HG02759 (cell line): ENCODE data around the gene TMF1.

Experiments
- ATAC-seq: cut with Tn5 transposase; IDR thresholded peaks from one replicate; pipeline ENCODE4 v1.9.1; 2021; ENCODE audit warnings: mild to moderate bottlenecking, moderate library complexity; ENCODE audit not compliant: unreplicated experiment

TMF1 gene

GRCh38 chr3:68985146-68985790, 66.9 kb downstream of the TMF1 start:
- ATAC-seq = no peak

- ATAC-seq = no peak
Measured at GRCh38 chr3:68984011-68984530, 68.1 kb downstream of the TMF1 start.

GRCh38 chr3:68977486-68978167, 74.5 kb downstream of the TMF1 start:
- no peak for ATAC-seq

GRCh38 chr3:68974711-68975110, 77.4 kb downstream of the TMF1 start:
- no peak for ATAC-seq

- ATAC-seq = no peak
Measured at GRCh38 chr3:68973639-68974038, 78.5 kb downstream of the TMF1 start.

- peak; percentile 88 for ATAC-seq
Measured at GRCh38 chr3:68972358-68972979, 79.7 kb downstream of the TMF1 start.
